Stomach (tissue), 4 donors: ENCODE results near the gene IL1B.

Source experiments
- POLR2A ChIP-seq, 4 donors: fragments of 450-650 bp; IDR thresholded peaks; one replicate each; pipeline ENCODE4 v1.6.1; 2016; ENCODE audit warnings: antibody characterized with exemption in 4 of 4, control low read depth in 2 of 4, mild to moderate bottlenecking in 1 of 4, moderate library complexity in 1 of 4
- POLR2AphosphoS5 ChIP-seq, 3 donors: sonication (generic); formaldehyde crosslinking; IDR thresholded peaks; one replicate each; pipeline ENCODE4 v1.6.1; 2016; ENCODE audit warnings: antibody characterized with exemption in 3 of 3
- TF ChIP-seq, protein P1 (sequence below), 7 experiments: fragments of 450-650 bp in 4 of 7; fragments of 200-600 bp in 3 of 7; sonication (generic) in 3 of 7; IDR thresholded peaks; one replicate each; pipeline ENCODE4 v1.5.1; 2016 to 2019; ENCODE audit warnings: antibody characterized with exemption in 7 of 7, control low read depth in 2 of 7, mild to moderate bottlenecking in 1 of 7

DNA sequence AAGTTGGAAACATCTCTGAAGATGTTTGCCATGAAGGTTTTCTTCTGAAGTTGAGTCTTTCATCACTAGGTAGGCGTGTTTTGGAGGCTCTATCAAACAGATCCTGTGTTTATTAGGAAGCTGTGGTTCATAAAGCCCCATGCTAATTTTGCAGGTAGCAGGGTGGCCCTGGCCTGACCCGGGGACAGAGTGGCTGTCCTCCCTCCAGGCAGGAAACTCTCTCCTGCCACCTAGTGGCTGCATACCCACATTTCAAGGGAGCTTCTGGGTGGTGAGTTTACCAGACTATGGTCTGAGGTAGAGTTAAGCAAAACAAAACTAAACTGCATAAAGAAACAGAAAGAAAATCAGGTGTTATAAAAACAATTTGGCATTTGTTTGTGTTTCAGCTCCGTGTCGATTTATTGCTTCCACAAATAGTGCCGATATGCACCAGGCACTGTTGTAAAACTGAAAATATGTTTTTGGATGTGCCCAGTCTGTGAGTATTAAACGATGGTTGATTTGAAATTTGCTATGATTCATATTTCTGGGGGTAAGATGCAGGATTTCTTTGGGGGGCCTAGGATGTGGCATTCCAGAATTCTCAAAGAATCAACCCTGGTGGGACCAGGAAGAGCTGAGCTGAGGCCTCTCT, 48.4 kb upstream of the IL1B start:
- TF ChIP-seq, protein P1, sequence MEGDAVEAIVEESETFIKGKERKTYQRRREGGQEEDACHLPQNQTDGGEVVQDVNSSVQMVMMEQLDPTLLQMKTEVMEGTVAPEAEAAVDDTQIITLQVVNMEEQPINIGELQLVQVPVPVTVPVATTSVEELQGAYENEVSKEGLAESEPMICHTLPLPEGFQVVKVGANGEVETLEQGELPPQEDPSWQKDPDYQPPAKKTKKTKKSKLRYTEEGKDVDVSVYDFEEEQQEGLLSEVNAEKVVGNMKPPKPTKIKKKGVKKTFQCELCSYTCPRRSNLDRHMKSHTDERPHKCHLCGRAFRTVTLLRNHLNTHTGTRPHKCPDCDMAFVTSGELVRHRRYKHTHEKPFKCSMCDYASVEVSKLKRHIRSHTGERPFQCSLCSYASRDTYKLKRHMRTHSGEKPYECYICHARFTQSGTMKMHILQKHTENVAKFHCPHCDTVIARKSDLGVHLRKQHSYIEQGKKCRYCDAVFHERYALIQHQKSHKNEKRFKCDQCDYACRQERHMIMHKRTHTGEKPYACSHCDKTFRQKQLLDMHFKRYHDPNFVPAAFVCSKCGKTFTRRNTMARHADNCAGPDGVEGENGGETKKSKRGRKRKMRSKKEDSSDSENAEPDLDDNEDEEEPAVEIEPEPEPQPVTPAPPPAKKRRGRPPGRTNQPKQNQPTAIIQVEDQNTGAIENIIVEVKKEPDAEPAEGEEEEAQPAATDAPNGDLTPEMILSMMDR (IDR thresholded peaks at IDR 0.05) = peak in 5 of 7 experiments; percentile 39 to 79 (median 64)
- no peak for TF ChIP-seq POLR2AphosphoS5 (IDR thresholded peaks at IDR 0.05)
- no peak for TF ChIP-seq POLR2A (IDR thresholded peaks at IDR 0.05)
